Prostate gland (tissue), 2 donors: ENCODE results near the gene MOB3C.

Experiments used
- CTCF ChIP-seq, 4 experiments: fragments of 200-600 bp in 2 of 4; fragments of 450-650 bp in 2 of 4; sonication (generic) in 2 of 4; IDR thresholded peaks; 1 replicate in 3 of 4; 2 replicates in 1 of 4; pipeline ENCODE4 v1.5.1; 2016 to 2019; ENCODE audit warnings: antibody characterized with exemption in 4 of 4, mild to moderate bottlenecking in 2 of 4, moderate library complexity in 2 of 4
- POLR2AphosphoS5 ChIP-seq: sonication (generic); formaldehyde crosslinking; IDR thresholded peaks from one replicate; pipeline ENCODE4 v1.6.1; 2017; ENCODE audit warnings: antibody characterized with exemption

DNA sequence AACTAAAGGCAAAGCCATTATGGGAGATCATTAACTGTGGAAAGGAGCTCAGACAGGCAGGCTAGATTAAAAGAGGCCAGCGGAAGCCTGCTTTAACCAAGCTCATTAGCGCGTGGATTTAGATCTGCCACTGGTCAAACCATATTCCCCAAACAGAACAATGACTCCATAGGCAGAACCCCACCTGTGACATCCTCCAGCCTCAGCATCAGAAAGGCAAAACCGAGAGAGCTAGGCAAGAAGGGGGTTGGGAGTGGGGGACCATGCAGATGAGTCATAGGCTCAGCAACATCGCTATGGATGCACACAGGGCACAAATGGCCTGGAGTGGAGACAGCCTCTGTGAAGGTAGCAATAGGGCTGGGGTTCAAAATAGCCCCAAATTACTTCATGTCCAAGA is 33.1 kb downstream of the MOB3C start:
- no peak for TF ChIP-seq POLR2AphosphoS5
- TF ChIP-seq CTCF (IDR thresholded peaks at IDR 0.05), result no peak
